IMR-90 (cell line): ENCODE results near the gene HCFC1. TPM values are rescaled to one million over a fixed set of nuclear protein-coding genes. Genes with fewer than 3 reads are reported as not detected.

Experiments used
- ATAC-seq: fragments of 200-7000 bp; cut with Tn5 transposase; 2 replicates; pipeline ENCODE4 v1.9.1; 2020; ENCODE audit warnings: low read depth, mild to moderate bottlenecking, moderate library complexity
- BruUV-seq: library from RNA; stranded (reverse); fragments of 400-500 nt; replicated peaks from 2 replicates; lab custom pipeline; 2021; lab: Mats Ljungman, UMichigan
- CTCF ChIA-PET: fragments of 300-600 bp; formaldehyde crosslinking; extraction: SDS; loops from one replicate; lab custom pipeline; 2021; ENCODE audit warnings: antibody characterized with exemption; lab: Yijun Ruan, JAX
- POLR2A ChIA-PET: fragments of 300-600 bp; sonication (Branson Sonifier 250); formaldehyde crosslinking; loops from one replicate; lab custom pipeline; 2022; ENCODE audit warnings: antibody characterized with exemption; ENCODE audit not compliant: unreplicated experiment; lab: Charles Lee
- DNase-seq: peaks from one replicate; pipeline ENCODE4 v3.0.0; 2013
- H2AFZ ChIP-seq: replicated peaks from 2 replicates; pipeline ENCODE3; 2013; ENCODE audit warnings: low read length, mild to moderate bottlenecking; ENCODE audit not compliant: poor library complexity
- H2AK5ac ChIP-seq: 2 replicates; pipeline ENCODE4 v1.6.1; 2013; ENCODE audit warnings: low read depth, low read length, inconsistent platforms
- H2AK9ac ChIP-seq: replicated peaks from 2 replicates; pipeline ENCODE3; 2013; ENCODE audit warnings: mild to moderate bottlenecking, low read depth, low read length, moderate library complexity; ENCODE audit not compliant: poor library complexity
- H2BK120ac ChIP-seq: 2 replicates; pipeline ENCODE4 v1.6.1; 2013; ENCODE audit warnings: low read depth, low read length, inconsistent platforms
- H2BK15ac ChIP-seq: 3 replicates; pipeline ENCODE4 v1.6.1; 2013; ENCODE audit warnings: low read depth, low read length, inconsistent platforms
- H2BK20ac ChIP-seq: 2 replicates; pipeline ENCODE4 v1.6.1; 2013; ENCODE audit warnings: low read depth, mild to moderate bottlenecking, inconsistent platforms, low read length, moderate library complexity
- H2BK5ac ChIP-seq: 2 replicates; pipeline ENCODE4 v1.6.1; 2013; ENCODE audit warnings: mild to moderate bottlenecking, low read depth, low read length, inconsistent platforms; ENCODE audit not compliant: poor library complexity, severe bottlenecking
- H3K14ac ChIP-seq: replicated peaks from 2 replicates; pipeline ENCODE4 v1.6.1; 2013; ENCODE audit warnings: low read depth, low read length, inconsistent platforms
- H3K18ac ChIP-seq: 2 replicates; pipeline ENCODE4 v1.6.1; 2013; ENCODE audit warnings: low read depth, low read length, control low read depth
- H3K23ac ChIP-seq: 2 replicates; pipeline ENCODE4 v1.6.1; 2013; ENCODE audit warnings: low read depth, low read length, inconsistent platforms
- H3K27ac ChIP-seq: 2 replicates; pipeline ENCODE4 v1.5.1; 2013; ENCODE audit warnings: mild to moderate bottlenecking, control low read depth, low read length; ENCODE audit not compliant: insufficient read depth
- H3K27me3 ChIP-seq: 2 replicates; pipeline ENCODE4 v1.6.1; 2013; ENCODE audit warnings: low read length; ENCODE audit not compliant: control insufficient read depth, insufficient read depth
- H3K36me3 ChIP-seq: 2 replicates; pipeline ENCODE4 v1.6.1; 2013; ENCODE audit warnings: low read length, mixed read lengths; ENCODE audit not compliant: control insufficient read depth, insufficient read depth
- H3K4ac ChIP-seq: 2 replicates; pipeline ENCODE4 v1.6.1; 2013; ENCODE audit warnings: low read depth, low read length, inconsistent platforms
- H3K4me1 ChIP-seq: 2 replicates; pipeline ENCODE4 v1.6.1; 2013; ENCODE audit warnings: low read length, mixed read lengths; ENCODE audit not compliant: control insufficient read depth, insufficient read depth
- H3K4me2 ChIP-seq: 2 replicates; pipeline ENCODE4 v1.6.1; 2013; ENCODE audit warnings: low read depth, mild to moderate bottlenecking, control low read depth, low read length, moderate library complexity
- H3K4me3 ChIP-seq: 2 replicates; pipeline ENCODE4 v1.5.1; 2013; ENCODE audit warnings: low read depth, mild to moderate bottlenecking, control low read depth, low read length, moderate library complexity; ENCODE audit not compliant: insufficient read depth
- H3K56ac ChIP-seq: 2 replicates; pipeline ENCODE4 v1.6.1; 2013; ENCODE audit warnings: low read length, inconsistent platforms; ENCODE audit not compliant: insufficient read depth; ENCODE audit errors: extremely low read depth
- H3K79me1 ChIP-seq, 2 experiments: 2 replicates each; pipeline ENCODE4 v1.6.1; 2013; ENCODE audit warnings: low read length in 2 of 2, inconsistent platforms in 1 of 2, low read depth in 1 of 2
- H3K9ac ChIP-seq: 2 replicates; pipeline ENCODE4 v1.6.1; 2013; ENCODE audit warnings: low read depth, low read length, control low read depth
- H3K9me1 ChIP-seq: 2 replicates; pipeline ENCODE4 v1.6.1; 2013; ENCODE audit warnings: low read length, inconsistent platforms; ENCODE audit not compliant: insufficient read depth
- H3K9me3 ChIP-seq: 2 replicates; pipeline ENCODE4 v1.6.1; 2013; ENCODE audit warnings: low read length; ENCODE audit not compliant: control insufficient read depth, insufficient read depth
- H4K20me1 ChIP-seq: 2 replicates; pipeline ENCODE4 v1.6.1; 2013; ENCODE audit warnings: low read length, inconsistent platforms; ENCODE audit not compliant: insufficient read depth
- H4K5ac ChIP-seq: 2 replicates; pipeline ENCODE4 v1.6.1; 2013; ENCODE audit warnings: mild to moderate bottlenecking, low read depth, low read length, control low read depth
- H4K8ac ChIP-seq, 2 experiments: 2 replicates each; pipeline ENCODE4 v1.6.1; 2013; ENCODE audit warnings: low read depth in 2 of 2, low read length in 2 of 2, control low read depth in 1 of 2, inconsistent platforms in 1 of 2
- H4K91ac ChIP-seq: 2 replicates; pipeline ENCODE4 v1.6.1; 2013; ENCODE audit warnings: low read depth, low read length, inconsistent platforms; ENCODE audit not compliant: insufficient read depth
- BHLHE40 ChIP-seq: fragments of 150-350 bp; IDR thresholded peaks from 2 replicates; pipeline ENCODE4 v1.6.1; 2016; ENCODE audit warnings: mild to moderate bottlenecking, low read depth, low read length
- CEBPB ChIP-seq: IDR thresholded peaks from 2 replicates; pipeline ENCODE4 v1.6.1; 2012; ENCODE audit warnings: low read depth, low read length, improper control_type of control experiment
- FOS ChIP-seq: fragments of 150-350 bp; IDR thresholded peaks from 2 replicates; pipeline ENCODE4 v1.6.1; 2016; ENCODE audit warnings: low read depth, low read length
- MAFK ChIP-seq: IDR thresholded peaks from 2 replicates; pipeline ENCODE4 v1.6.1; 2012; ENCODE audit warnings: low read depth, low read length, improper control_type of control experiment
- MXI1 ChIP-seq: IDR thresholded peaks from 2 replicates; pipeline ENCODE4 v1.6.1; 2012; ENCODE audit warnings: low read depth, mild to moderate bottlenecking, low read length, moderate library complexity, borderline replicate concordance
- NFE2L2 ChIP-seq: fragments of 150-350 bp; IDR thresholded peaks from 2 replicates; pipeline ENCODE4 v1.6.1; 2016; ENCODE audit warnings: low read depth, mild to moderate bottlenecking, low read length
- POLR2A ChIP-seq: IDR thresholded peaks from 2 replicates; pipeline ENCODE4 v1.6.1; 2012; ENCODE audit warnings: mild to moderate bottlenecking, low read depth, low read length
- RAD21 ChIP-seq: IDR thresholded peaks from 2 replicates; pipeline ENCODE4 v1.6.1; 2012; ENCODE audit warnings: low read length, improper control_type of control experiment
- RCOR1 ChIP-seq: IDR thresholded peaks from 2 replicates; pipeline ENCODE4 v1.6.1; 2012; ENCODE audit warnings: mild to moderate bottlenecking, low read length, improper control_type of control experiment; ENCODE audit not compliant: insufficient replicate concordance
- RFX5 ChIP-seq: IDR thresholded peaks from 2 replicates; pipeline ENCODE4 v1.8.0; 2012; ENCODE audit warnings: low read depth, mild to moderate bottlenecking, low read length, moderate library complexity
- SMC3 ChIP-seq: fragments of 150-350 bp; IDR thresholded peaks from 2 replicates; pipeline ENCODE4 v1.6.1; 2016; ENCODE audit warnings: low read depth, mild to moderate bottlenecking, antibody characterized with exemption, low read length, moderate library complexity
- WGBS, 2 experiments: methylation state at CpG; one replicate each; pipeline versions ENCODE4 v1.1.5 to v1.1.7; 2013; ENCODE audit warnings: missing lambda C conversion rate in 2 of 2; ENCODE audit not compliant: insufficient read length in 1 of 2; ENCODE audit errors: extremely low coverage in 2 of 2; 5-methylcytosine and 5-hydroxymethylcytosine counted together
- dilution Hi-C: fragments of 300-500 bp; cut with HindIII; formaldehyde crosslinking; loops from one replicate; pipeline ENCODE4 v1.14.3; 2018; ENCODE audit warnings: low sequenced_read_pairs; ENCODE audit not compliant: unreplicated experiment
- in situ Hi-C: fragments of 300-500 bp; cut with MboI; formaldehyde crosslinking; loops from 3 replicates; pipeline ENCODE4 v1.14.3; 2019; ENCODE audit warnings: low sequenced_read_pairs, inconsistent platforms, mixed read lengths
- intact Hi-C: fragments of 100-400 bp; cut with micrococcal nuclease; formaldehyde crosslinking; loops from 2 replicates; pipeline ENCODE4 v1.10.0; 2022
- polyA plus RNA-seq, 3 experiments: library from polyadenylated mRNA; depleted of rRNA; stranded (reverse); fragments of >200 nt; gene quantifications; 2 replicates each; pipeline ENCODE4 v1.2.3, GENCODE V29; 2012; ENCODE audit warnings: low replicate concordance in 1 of 3
- total RNA-seq: library from RNA; depleted of rRNA; stranded (reverse); fragments of >200 nt; gene quantifications from 2 replicates; pipeline ENCODE4 v1.2.3, GENCODE V29; 2012
- TF ChIP-seq, protein P1 (sequence below): fragments of 150-350 bp; IDR thresholded peaks from 2 replicates; pipeline ENCODE4 v1.6.1; 2017; ENCODE audit warnings: mild to moderate bottlenecking, antibody characterized with exemption, low read length, low read depth
- TF ChIP-seq, protein P2 (sequence below): fragments of 150-350 bp; IDR thresholded peaks from 2 replicates; pipeline ENCODE4 v1.6.1; 2016; ENCODE audit warnings: low read depth, mild to moderate bottlenecking, low read length, moderate library complexity, borderline replicate concordance
- TF ChIP-seq, protein P3 (sequence below): conservative IDR thresholded peaks from 2 replicates; pipeline ENCODE4 v1.5.1; 2012; ENCODE audit warnings: mild to moderate bottlenecking, low read depth, low read length, improper control_type of control experiment

The HCFC1 gene
- total and polyA plus RNA-seq, 2 of the 4 experiments (the other 2 are of a cell fraction): 3.2 to 17.6 TPM

- no peak for ATAC-seq
- TF ChIP-seq MAFK (no peak), RFX5 (no peak), SMC3 (no peak), RAD21 (no peak), BHLHE40 (no peak), NFE2L2 (no peak), RCOR1 (no peak), FOS (no peak), POLR2A (no peak), MXI1 (no peak), CEBPB (no peak)
- TF ChIP-seq, protein P1, sequence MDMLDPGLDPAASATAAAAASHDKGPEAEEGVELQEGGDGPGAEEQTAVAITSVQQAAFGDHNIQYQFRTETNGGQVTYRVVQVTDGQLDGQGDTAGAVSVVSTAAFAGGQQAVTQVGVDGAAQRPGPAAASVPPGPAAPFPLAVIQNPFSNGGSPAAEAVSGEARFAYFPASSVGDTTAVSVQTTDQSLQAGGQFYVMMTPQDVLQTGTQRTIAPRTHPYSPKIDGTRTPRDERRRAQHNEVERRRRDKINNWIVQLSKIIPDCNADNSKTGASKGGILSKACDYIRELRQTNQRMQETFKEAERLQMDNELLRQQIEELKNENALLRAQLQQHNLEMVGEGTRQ: no peak
- TF ChIP-seq, protein P2, sequence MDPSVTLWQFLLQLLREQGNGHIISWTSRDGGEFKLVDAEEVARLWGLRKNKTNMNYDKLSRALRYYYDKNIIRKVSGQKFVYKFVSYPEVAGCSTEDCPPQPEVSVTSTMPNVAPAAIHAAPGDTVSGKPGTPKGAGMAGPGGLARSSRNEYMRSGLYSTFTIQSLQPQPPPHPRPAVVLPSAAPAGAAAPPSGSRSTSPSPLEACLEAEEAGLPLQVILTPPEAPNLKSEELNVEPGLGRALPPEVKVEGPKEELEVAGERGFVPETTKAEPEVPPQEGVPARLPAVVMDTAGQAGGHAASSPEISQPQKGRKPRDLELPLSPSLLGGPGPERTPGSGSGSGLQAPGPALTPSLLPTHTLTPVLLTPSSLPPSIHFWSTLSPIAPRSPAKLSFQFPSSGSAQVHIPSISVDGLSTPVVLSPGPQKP: no peak
- TF ChIP-seq, protein P3, sequence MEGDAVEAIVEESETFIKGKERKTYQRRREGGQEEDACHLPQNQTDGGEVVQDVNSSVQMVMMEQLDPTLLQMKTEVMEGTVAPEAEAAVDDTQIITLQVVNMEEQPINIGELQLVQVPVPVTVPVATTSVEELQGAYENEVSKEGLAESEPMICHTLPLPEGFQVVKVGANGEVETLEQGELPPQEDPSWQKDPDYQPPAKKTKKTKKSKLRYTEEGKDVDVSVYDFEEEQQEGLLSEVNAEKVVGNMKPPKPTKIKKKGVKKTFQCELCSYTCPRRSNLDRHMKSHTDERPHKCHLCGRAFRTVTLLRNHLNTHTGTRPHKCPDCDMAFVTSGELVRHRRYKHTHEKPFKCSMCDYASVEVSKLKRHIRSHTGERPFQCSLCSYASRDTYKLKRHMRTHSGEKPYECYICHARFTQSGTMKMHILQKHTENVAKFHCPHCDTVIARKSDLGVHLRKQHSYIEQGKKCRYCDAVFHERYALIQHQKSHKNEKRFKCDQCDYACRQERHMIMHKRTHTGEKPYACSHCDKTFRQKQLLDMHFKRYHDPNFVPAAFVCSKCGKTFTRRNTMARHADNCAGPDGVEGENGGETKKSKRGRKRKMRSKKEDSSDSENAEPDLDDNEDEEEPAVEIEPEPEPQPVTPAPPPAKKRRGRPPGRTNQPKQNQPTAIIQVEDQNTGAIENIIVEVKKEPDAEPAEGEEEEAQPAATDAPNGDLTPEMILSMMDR: no peak
Observed at GRCh38 chrX:153903991-153904957, 67.3 kb downstream of the HCFC1 start, which contains the start of gene AVPR2. Gene AVPR2 (plus strand): TSS chrX:153904673. CDS start chrX:153905146, 473 bp downstream.

More at GRCh38 chrX:153903991-153904957, 67.3 kb downstream of the HCFC1 start, which contains the start of gene AVPR2:
- no peak within 1 kb of the TSS for H3K56ac ChIP-seq
- no peak within 1 kb of the TSS for H3K23ac ChIP-seq
- H4K8ac ChIP-seq: no peak within 1 kb of the TSS
- dilution Hi-C loops (no loop called here), in situ Hi-C loops (loop anchor here (25.0 kb wide), 1 partner anchor 942 kb away; no protein-coding TSS in a partner anchor), intact Hi-C loops (no loop called here)
- H3K18ac ChIP-seq: no peak within 1 kb of the TSS
- H3K36me3 ChIP-seq: no peaks in the 10 kb centered on the region
- WGBS, 2 experiments: 67% methylated on average over 5 of the region's 26 CpGs; no CpG with 5 or more reads in 1 of the 2 experiments
- CTCF ChIA-PET: no interaction called here
- no peak within 1 kb of the TSS for H4K5ac ChIP-seq
- no peak within 1 kb of the TSS for H3K4ac ChIP-seq
- H3K9me3 ChIP-seq: no peaks in the 10 kb centered on the region; the same call in 1 of the 2 replicates
- H2AK9ac ChIP-seq: no peak within 1 kb of the TSS
- no peak within 1 kb of the TSS for H2BK20ac ChIP-seq
- H3K14ac ChIP-seq: no peak within 1 kb of the TSS
- H3K9me1 ChIP-seq: peaks cover 4% of the 10 kb centered on the region
- no peak within 1 kb of the TSS for H2AK5ac ChIP-seq
- no peak within 1 kb of the TSS for H2BK5ac ChIP-seq
- H4K91ac ChIP-seq: no peak within 1 kb of the TSS
- H2BK120ac ChIP-seq: no peak within 1 kb of the TSS
- H3K4me3 ChIP-seq: no peak within 1 kb of the TSS
- H3K9ac ChIP-seq: no peak within 1 kb of the TSS
- no peaks in the 10 kb centered on the region for H3K79me1 ChIP-seq
- no peak for DNase-seq
- H3K27ac ChIP-seq: no peak within 1 kb of the TSS
- H2BK15ac ChIP-seq: no peak within 1 kb of the TSS
- POLR2A ChIA-PET: no interaction called here
- H3K27me3 ChIP-seq: peaks cover 3% of the 10 kb centered on the region; the same call in 1 of the 2 replicates
- H3K4me1 ChIP-seq: peaks cover 9% of the 10 kb centered on the region; the same call in 1 of the 2 replicates
- H4K20me1 ChIP-seq: no peaks in the 10 kb centered on the region; the same call in 1 of the 2 replicates
- BruUV-seq: no TSS peak
- H2AFZ ChIP-seq: no peak within 1 kb of the TSS
- no peak within 1 kb of the TSS for H3K4me2 ChIP-seq
